H9 (cell line): ENCODE measurements around the gene CD164L2. TPM values are rescaled to one million over a fixed set of nuclear protein-coding genes. Genes with fewer than 3 reads are reported as not detected.

Experiments used
- DNase-seq: peaks from one replicate; pipeline ENCODE4 v3.0.0-alpha.2; 2017
- H2AFZ ChIP-seq: one replicate; pipeline ENCODE4 v1.6.1; 2013; ENCODE audit warnings: mild to moderate bottlenecking, low read length, control low read depth, moderate library complexity
- H2AK5ac ChIP-seq: 2 replicates; pipeline ENCODE4 v1.6.1; 2013; ENCODE audit warnings: low read length, control low read depth, mixed read lengths; ENCODE audit not compliant: insufficient read length
- H2BK120ac ChIP-seq: one replicate; pipeline ENCODE4 v1.6.1; 2013; ENCODE audit warnings: low read depth, mild to moderate bottlenecking, low read length, control low read depth, inconsistent platforms; ENCODE audit not compliant: poor library complexity, severe bottlenecking
- H2BK12ac ChIP-seq: 2 replicates; pipeline ENCODE4 v1.6.1; 2013; ENCODE audit warnings: low read length, control low read depth, mixed read lengths, low read depth; ENCODE audit not compliant: insufficient read length
- H2BK15ac ChIP-seq: 2 replicates; pipeline ENCODE4 v1.6.1; 2013; ENCODE audit warnings: low read depth, low read length, control low read depth
- H2BK20ac ChIP-seq: one replicate; pipeline ENCODE4 v1.6.1; 2013; ENCODE audit warnings: low read depth, mild to moderate bottlenecking, low read length, control low read depth, inconsistent platforms; ENCODE audit not compliant: poor library complexity, severe bottlenecking
- H2BK5ac ChIP-seq: 2 replicates; pipeline ENCODE4 v1.6.1; 2013; ENCODE audit warnings: low read length, control low read depth, mixed read lengths; ENCODE audit not compliant: insufficient read length
- H3K14ac ChIP-seq: 2 replicates; pipeline ENCODE4 v1.6.1; 2013; ENCODE audit warnings: low read length, control low read depth; ENCODE audit not compliant: insufficient read depth
- H3K18ac ChIP-seq: 2 replicates; pipeline ENCODE4 v1.6.1; 2013; ENCODE audit warnings: low read depth, mild to moderate bottlenecking, mixed read lengths, low read length, control low read depth; ENCODE audit not compliant: insufficient read length
- H3K23ac ChIP-seq: 2 replicates; pipeline ENCODE4 v1.6.1; 2013; ENCODE audit warnings: low read length, control low read depth, mixed read lengths, low read depth; ENCODE audit not compliant: insufficient read length
- H3K23me2 ChIP-seq: 2 replicates; pipeline ENCODE4 v1.6.1; 2013; ENCODE audit warnings: low read depth, mild to moderate bottlenecking, mixed read lengths, low read length, control low read depth; ENCODE audit not compliant: insufficient read length, poor library complexity, severe bottlenecking
- H3K27ac ChIP-seq: 2 replicates; pipeline ENCODE4 v1.5.1; 2013; ENCODE audit warnings: low read length, control low read depth, mixed read lengths, low read depth; ENCODE audit not compliant: insufficient read length
- H3K27me3 ChIP-seq: 2 replicates; pipeline ENCODE4 v1.6.1; 2013; ENCODE audit warnings: low read length, control low read depth, inconsistent platforms; ENCODE audit not compliant: insufficient read depth
- H3K4ac ChIP-seq: 2 replicates; pipeline ENCODE4 v1.6.1; 2013; ENCODE audit warnings: low read depth, mild to moderate bottlenecking, control low read depth, inconsistent platforms, low read length, moderate library complexity
- H3K4me1 ChIP-seq: 2 replicates; pipeline ENCODE4 v1.6.1; 2013; ENCODE audit warnings: low read length, control low read depth, inconsistent platforms; ENCODE audit not compliant: insufficient read depth
- H3K4me2 ChIP-seq: 2 replicates; pipeline ENCODE4 v1.6.1; 2013; ENCODE audit warnings: low read length, control low read depth, mixed read lengths; ENCODE audit not compliant: insufficient read length, insufficient read depth
- H3K56ac ChIP-seq: 2 replicates; pipeline ENCODE4 v1.6.1; 2013; ENCODE audit warnings: low read depth, mild to moderate bottlenecking, mixed read lengths, low read length, control low read depth; ENCODE audit not compliant: insufficient read length
- H3K79me1 ChIP-seq: 2 replicates; pipeline ENCODE4 v1.6.1; 2013; ENCODE audit warnings: low read depth, mild to moderate bottlenecking, moderate library complexity, low read length, control low read depth, inconsistent platforms; ENCODE audit not compliant: insufficient read depth, poor library complexity, severe bottlenecking
- H3K79me2 ChIP-seq: 2 replicates; pipeline ENCODE4 v1.6.1; 2013; ENCODE audit warnings: low read length, control low read depth, inconsistent platforms; ENCODE audit not compliant: insufficient read depth
- H3K9ac ChIP-seq: 2 replicates; pipeline ENCODE4 v1.6.1; 2013; ENCODE audit warnings: low read length, control low read depth, mixed read lengths; ENCODE audit not compliant: insufficient read length; ENCODE audit errors: extremely low read depth
- H3K9me3 ChIP-seq: one replicate; pipeline ENCODE4 v1.6.1; 2013; ENCODE audit warnings: low read depth, low read length, inconsistent platforms; ENCODE audit not compliant: control insufficient read depth
- H3T11ph ChIP-seq: one replicate; pipeline ENCODE4 v1.6.1; 2013; ENCODE audit warnings: mild to moderate bottlenecking, low read length, control low read depth, inconsistent platforms
- H4K20me1 ChIP-seq: one replicate; pipeline ENCODE4 v1.6.1; 2013; ENCODE audit not compliant: control insufficient read depth, insufficient read length, insufficient read depth
- H4K5ac ChIP-seq: 2 replicates; pipeline ENCODE4 v1.6.1; 2013; ENCODE audit warnings: low read depth, mild to moderate bottlenecking, mixed read lengths, low read length, control low read depth; ENCODE audit not compliant: insufficient read length
- H4K8ac ChIP-seq: replicated peaks from 2 replicates; pipeline ENCODE4 v1.6.1; 2013; ENCODE audit warnings: low read length, control low read depth, mixed read lengths, low read depth; ENCODE audit not compliant: insufficient read length
- H4K91ac ChIP-seq: 2 replicates; pipeline ENCODE4 v1.6.1; 2013; ENCODE audit warnings: low read depth, mild to moderate bottlenecking, moderate library complexity, mixed read lengths, low read length, control low read depth; ENCODE audit not compliant: insufficient read length
- H3K27ac Mint-ChIP-seq, 3 experiments: 2 replicates in 2 of 3; 3 replicates in 1 of 3; pipeline ENCODE4 v1.8.0; 2020 to 2021; ENCODE audit warnings: mixed read lengths in 3 of 3, mild to moderate bottlenecking in 1 of 3, moderate library complexity in 1 of 3
- H3K27me3 Mint-ChIP-seq: 2 replicates; pipeline ENCODE4 v1.8.0; 2021; ENCODE audit warnings: low read depth, mild to moderate bottlenecking, moderate library complexity, mixed read lengths
- H3K36me3 Mint-ChIP-seq, 3 experiments: 2 replicates in 2 of 3; 3 replicates in 1 of 3; pipeline ENCODE4 v1.8.0; 2020 to 2021; ENCODE audit warnings: low read depth in 3 of 3, mixed read lengths in 3 of 3; ENCODE audit not compliant: insufficient read depth in 1 of 3
- H3K4me1 Mint-ChIP-seq, 2 experiments: 2 replicates each; pipeline ENCODE4 v1.8.0; 2020; ENCODE audit warnings: mixed read lengths in 2 of 2
- H3K4me3 Mint-ChIP-seq, 2 experiments: 2 replicates in 1 of 2; 3 replicates in 1 of 2; pipeline ENCODE4 v1.8.0; 2020 to 2021; ENCODE audit warnings: mild to moderate bottlenecking in 2 of 2, mixed read lengths in 2 of 2, moderate library complexity in 1 of 2
- H3K9me3 Mint-ChIP-seq, 2 experiments: 2 replicates in 1 of 2; 3 replicates in 1 of 2; pipeline ENCODE4 v1.8.0; 2020; ENCODE audit warnings: mild to moderate bottlenecking in 2 of 2, mixed read lengths in 2 of 2, moderate library complexity in 1 of 2
- CTCF ChIP-seq: fragments of 200-600 bp; sonication (generic); conservative IDR thresholded peaks from 3 replicates; pipeline ENCODE4 v1.8.0; 2021; ENCODE audit warnings: antibody characterized with exemption, mild to moderate bottlenecking
- WGBS: extraction: QIAGEN DNeasy Blood & Tissue Kit; methylation state at CpG from one replicate; pipeline ENCODE4 v1.1.7; 2013; ENCODE audit warnings: missing lambda C conversion rate, low lambda C conversion rate, mixed read lengths; ENCODE audit not compliant: insufficient read length; ENCODE audit errors: extremely low coverage; 5-methylcytosine and 5-hydroxymethylcytosine counted together
- total RNA-seq: library from RNA; stranded (reverse); gene quantifications from 2 replicates; pipeline ENCODE4 v1.2.1, GENCODE V29; 2021

Gene CD164L2
- total RNA-seq, 1 experiment from 2014 or later = 1.2 TPM

GRCh38 chr1:27403065-27403726 is 20.1 kb upstream of the CD164L2 start:
- Histone ChIP-seq H4K91ac (no peak overlapping the region), H2BK15ac (no peak overlapping the region), H3K27ac (no peak overlapping the region), H3K23ac (no peak overlapping the region), H3K79me1 (no peaks in the 10 kb centered on the region), H3K4ac (no peak overlapping the region), H3K9ac (no peak overlapping the region), H4K5ac (no peak overlapping the region), H3K9me3 (no peaks in the 10 kb centered on the region), H3K14ac (no peak overlapping the region; the same call in 1 of the 2 replicates), H2AFZ (no peak overlapping the region), H2BK20ac (no peak overlapping the region), H2BK120ac (no peak overlapping the region), H3T11ph (no peak overlapping the region), H4K20me1 (no peaks in the 10 kb centered on the region), H2BK12ac (no peak overlapping the region), H3K18ac (no peak overlapping the region), H3K56ac (no peak overlapping the region), H3K23me2 (no peaks in the 10 kb centered on the region), H3K4me2 (no peak overlapping the region), H3K27me3 (no peaks in the 10 kb centered on the region), H3K79me2 (no peaks in the 10 kb centered on the region), H2BK5ac (no peak overlapping the region), H2AK5ac (no peak overlapping the region), H3K4me1 (no peaks in the 10 kb centered on the region), H4K8ac (no peak overlapping the region)
- DNase-seq = peak; percentile 81
- peaks cover 46 to 70% of the 10 kb centered on the region in 2 experiments for H3K4me1 Mint-ChIP-seq
- H3K4me3 Mint-ChIP-seq = no peak overlapping the region
- H3K36me3 Mint-ChIP-seq = peaks cover 7 to 10% (median 9%) of the 10 kb centered on the region in 3 experiments; a peak in 6 of 7 replicates
- no peaks in the 10 kb centered on the region for H3K27me3 Mint-ChIP-seq
- no CpG with 5 or more reads among the region's 24 CpGs for WGBS
- H3K9me3 Mint-ChIP-seq = no peaks in the 10 kb centered on the region
- H3K27ac Mint-ChIP-seq = peak overlapping the region; percentile 27 to 83 (median 67); a peak in 5 of 7 replicates
- peak; percentile 39; the same call in 2 of the 3 replicates for TF ChIP-seq CTCF
